Measurements from ENCODE around the gene APOL1. TPM values are rescaled to one million over a fixed set of nuclear protein-coding genes. Genes with fewer than 3 reads are reported as not detected.

Gene APOL1
- total RNA-seq, 1 experiment from 2014 or later, result 16.0 TPM

- DNase-seq (ENCODE audit: low read depth, low spot score), result no peak
- no peak overlapping the region for H3K4me3 ChIP-seq (ENCODE audit: low read depth in 2 of 2, low read length in 2 of 2)
- intact Hi-C loops (cut with micrococcal nuclease; ENCODE audit: unreplicated experiment) (no loop called here), in situ Hi-C loops (cut with HindIII; ENCODE audit: low pct_unique_long_range_greater_than_20kb, low sequenced_read_pairs) (no loop called here)
- TF ChIP-seq REST (IDR thresholded peaks at IDR 0.05; ENCODE audit: insufficient read depth in 1 of 2, low read depth in 2 of 2, low read length in 1 of 2) (no peak), POLR2AphosphoS5 (IDR thresholded peaks at IDR 0.05; ENCODE audit: low read depth, low read length) (no peak), SIN3A (IDR thresholded peaks at IDR 0.05; ENCODE audit: borderline replicate concordance, insufficient read depth, low read depth, low read length) (no peak), TCF7L2 (IDR thresholded peaks at IDR 0.05; ENCODE audit: low read depth, low read length) (no peak)
- TF ChIP-seq, protein P1, sequence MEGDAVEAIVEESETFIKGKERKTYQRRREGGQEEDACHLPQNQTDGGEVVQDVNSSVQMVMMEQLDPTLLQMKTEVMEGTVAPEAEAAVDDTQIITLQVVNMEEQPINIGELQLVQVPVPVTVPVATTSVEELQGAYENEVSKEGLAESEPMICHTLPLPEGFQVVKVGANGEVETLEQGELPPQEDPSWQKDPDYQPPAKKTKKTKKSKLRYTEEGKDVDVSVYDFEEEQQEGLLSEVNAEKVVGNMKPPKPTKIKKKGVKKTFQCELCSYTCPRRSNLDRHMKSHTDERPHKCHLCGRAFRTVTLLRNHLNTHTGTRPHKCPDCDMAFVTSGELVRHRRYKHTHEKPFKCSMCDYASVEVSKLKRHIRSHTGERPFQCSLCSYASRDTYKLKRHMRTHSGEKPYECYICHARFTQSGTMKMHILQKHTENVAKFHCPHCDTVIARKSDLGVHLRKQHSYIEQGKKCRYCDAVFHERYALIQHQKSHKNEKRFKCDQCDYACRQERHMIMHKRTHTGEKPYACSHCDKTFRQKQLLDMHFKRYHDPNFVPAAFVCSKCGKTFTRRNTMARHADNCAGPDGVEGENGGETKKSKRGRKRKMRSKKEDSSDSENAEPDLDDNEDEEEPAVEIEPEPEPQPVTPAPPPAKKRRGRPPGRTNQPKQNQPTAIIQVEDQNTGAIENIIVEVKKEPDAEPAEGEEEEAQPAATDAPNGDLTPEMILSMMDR (IDR thresholded peaks at IDR 0.05), result no peak
- no peak for ATAC-seq
- ChIA-PET CTCF (no interaction called here), POLR2A (no interaction called here)
- H3K27me3 ChIP-seq (ENCODE audit: control insufficient read depth, insufficient read depth, low read length), result no peaks in the 10 kb centered on the region; the same call in 1 of the 2 replicates
- no peaks in the 10 kb centered on the region for H3K4me1 ChIP-seq (ENCODE audit: control insufficient read depth, insufficient read depth, low read length)
- H3K9me3 ChIP-seq (ENCODE audit: control insufficient read depth, insufficient read depth, low read depth, low read length), result no peaks in the 10 kb centered on the region
- no peak overlapping the region for H3K27ac ChIP-seq (ENCODE audit: low read length)
- no TSS peak for BruUV-seq (replicated peaks)
- H3K36me3 ChIP-seq (ENCODE audit: control insufficient read depth, insufficient read depth, low read length), result no peaks in the 10 kb centered on the region
These were observed 27.5 kb upstream of the APOL1 start for GRCh38 chr22:36225333-36225922.

- Histone ChIP-seq H3K4me1 (ENCODE audit: control insufficient read depth, insufficient read depth, low read length) (no peaks in the 10 kb centered on the region), H3K27me3 (ENCODE audit: control insufficient read depth, insufficient read depth, low read length) (no peaks in the 10 kb centered on the region), H3K9me3 (ENCODE audit: control insufficient read depth, insufficient read depth, low read depth, low read length) (no peaks in the 10 kb centered on the region), H3K4me3 (ENCODE audit: low read depth in 2 of 2, low read length in 2 of 2) (no peak overlapping the region), H3K27ac (ENCODE audit: low read length) (no peak overlapping the region), H3K36me3 (ENCODE audit: control insufficient read depth, insufficient read depth, low read length) (no peaks in the 10 kb centered on the region)
- DNase-seq (ENCODE audit: low read depth, low spot score), result no peak
- intact Hi-C loops (cut with micrococcal nuclease; ENCODE audit: unreplicated experiment) (no loop called here), in situ Hi-C loops (cut with HindIII; ENCODE audit: low pct_unique_long_range_greater_than_20kb, low sequenced_read_pairs) (no loop called here)
- no TSS peak for BruUV-seq (replicated peaks)
- ChIA-PET CTCF (interaction anchor here (0.6 kb wide), 1 partner anchor 48 kb away, joined by 5 read pairs; no protein-coding TSS in a partner anchor), POLR2A (no interaction called here)
- ATAC-seq, result no peak
- no peak for TF ChIP-seq TCF7L2 (IDR thresholded peaks at IDR 0.05; ENCODE audit: low read depth, low read length)
- TF ChIP-seq REST (IDR thresholded peaks at IDR 0.05; ENCODE audit: insufficient read depth in 1 of 2, low read depth in 2 of 2, low read length in 1 of 2), result no peak
- no peak for TF ChIP-seq POLR2AphosphoS5 (IDR thresholded peaks at IDR 0.05; ENCODE audit: low read depth, low read length)
- TF ChIP-seq, protein P1 (IDR thresholded peaks at IDR 0.05), result no peak
- TF ChIP-seq SIN3A (IDR thresholded peaks at IDR 0.05; ENCODE audit: borderline replicate concordance, insufficient read depth, low read depth, low read length), result no peak
These were observed 26.7 kb upstream of the APOL1 start for GRCh38 chr22:36226189-36226588.

Data from Panc1 (cell line).